Raji (cell line): ENCODE results near the gene METTL26.

ENCODE experiments used
- POLR2A ChIP-seq: IDR thresholded peaks from 2 replicates; pipeline ENCODE4 v1.6.1; 2011; ENCODE audit warnings: low read depth, low read length, control low read depth; ENCODE audit not compliant: insufficient read depth

METTL26 gene

GRCh38 chr16:678209-678857, 42.2 kb upstream of the METTL26 start:
- no peak for TF ChIP-seq POLR2A

GRCh38 chr16:677316-678190, 41.4 kb upstream of the METTL26 start:
- TF ChIP-seq POLR2A, result no peak

GRCh38 chr16:676913-677312, 40.8 kb upstream of the METTL26 start:
- no peak for TF ChIP-seq POLR2A

- TF ChIP-seq POLR2A, result no peak
Measured at GRCh38 chr16:676565-676902, 40.4 kb upstream of the METTL26 start.

GRCh38 chr16:675884-676564, 39.9 kb upstream of the METTL26 start:
- no peak for TF ChIP-seq POLR2A

GRCh38 chr16:674968-675883, 39.1 kb upstream of the METTL26 start, which contains the start of gene RHBDL1:
RHBDL1 (plus strand) TSS chr16:675671; CDS start chr16:675791, 120 bp downstream.
- no peak for TF ChIP-seq POLR2A

GRCh38 chr16:674214-674881, 38.2 kb upstream of the METTL26 start:
- no peak for TF ChIP-seq POLR2A

- TF ChIP-seq POLR2A, result no peak
Measured at GRCh38 chr16:673399-673991, 37.4 kb upstream of the METTL26 start.

GRCh38 chr16:672851-673250, 36.7 kb upstream of the METTL26 start:
- TF ChIP-seq POLR2A, result no peak

- TF ChIP-seq POLR2A, result no peak
Measured at GRCh38 chr16:672371-672770, 36.3 kb upstream of the METTL26 start.

- no peak for TF ChIP-seq POLR2A
Measured at GRCh38 chr16:671353-672131, 35.4 kb upstream of the METTL26 start.

- no peak for TF ChIP-seq POLR2A
Measured at GRCh38 chr16:670485-671352, 34.6 kb upstream of the METTL26 start.
